ENCODE data around the gene ALDH3B1.

ALDH3B1 gene

DNA sequence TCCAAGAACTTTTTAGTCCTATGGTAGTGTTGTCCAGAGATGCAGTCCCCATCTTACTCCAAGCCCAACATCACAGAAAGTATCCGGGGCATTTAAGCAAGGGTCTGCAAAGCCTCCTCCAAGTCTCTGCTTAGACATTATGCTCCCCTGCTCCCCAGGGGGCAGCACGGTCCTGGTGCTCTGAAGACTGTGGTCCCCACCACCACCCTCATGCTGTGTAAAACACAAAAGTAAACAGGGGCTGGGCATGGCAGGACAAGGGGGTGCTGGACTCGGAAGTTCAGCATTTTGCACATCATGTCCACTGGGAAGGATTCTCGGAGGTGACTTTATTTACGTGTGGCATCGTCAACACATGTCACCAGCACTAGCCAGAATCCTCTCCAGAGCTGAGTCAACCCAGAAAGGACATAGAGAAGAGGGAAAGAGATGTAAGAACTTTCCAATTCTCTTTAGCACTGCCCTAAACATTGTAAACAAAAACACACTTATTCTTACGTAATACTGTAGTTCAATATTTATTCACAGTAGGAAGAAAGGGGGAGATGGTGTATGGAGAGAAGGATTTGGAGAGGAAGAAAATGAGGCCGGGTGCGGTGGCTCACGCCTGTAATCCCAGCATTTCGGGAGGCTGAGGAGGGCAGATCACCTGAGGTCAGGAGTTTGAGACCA, 66.4 kb downstream of the ALDH3B1 start:
- no peak for DNase-seq

DNA sequence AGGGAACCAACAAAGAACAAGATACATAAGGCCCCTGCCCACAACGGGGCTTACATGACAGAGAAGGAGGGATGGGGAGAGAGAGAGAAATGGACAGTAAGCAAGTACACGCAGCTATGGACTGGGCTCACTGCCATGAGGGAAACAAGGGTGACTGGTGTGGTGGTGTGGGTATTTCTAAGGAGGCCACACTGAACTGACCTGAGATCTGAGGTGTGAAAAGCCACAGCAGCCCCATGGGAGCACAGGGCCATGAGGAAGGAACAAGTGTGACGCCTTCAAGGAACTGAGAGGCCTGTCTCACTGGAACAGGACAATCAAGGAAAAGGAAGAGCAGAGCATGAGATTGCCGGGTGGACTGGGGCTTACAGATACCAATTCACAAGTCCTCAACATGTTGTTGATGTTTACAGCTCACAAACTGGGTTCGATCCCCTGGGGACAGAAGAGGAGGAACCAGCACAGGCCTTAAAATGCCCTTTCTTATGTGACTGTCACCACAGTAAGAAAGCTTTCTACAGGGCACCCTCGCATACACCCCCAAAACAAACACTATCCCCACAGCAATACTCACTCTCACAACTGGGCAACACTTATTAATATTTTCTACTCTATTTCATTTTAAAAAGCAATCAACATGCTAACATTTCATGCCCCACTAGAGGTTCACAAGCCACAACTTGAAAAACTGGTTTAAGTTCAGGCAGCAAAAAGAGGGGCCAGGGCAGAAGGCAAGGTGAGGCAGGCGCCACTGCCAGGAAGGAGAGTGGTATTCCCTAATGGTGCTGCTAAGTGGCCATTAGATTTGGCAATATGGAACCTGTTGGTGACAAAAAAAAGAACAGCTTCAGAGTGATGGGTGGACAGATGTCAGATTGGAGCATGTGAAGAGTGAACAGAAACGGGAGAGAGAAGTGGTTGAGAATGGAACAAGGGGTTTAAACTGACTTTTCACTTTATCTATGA, 67.8 kb downstream of the ALDH3B1 start:
- DNase-seq, result no peak
